Choroid plexus epithelial cell (primary cell): ENCODE data around the gene HEXA.
A peak's percentile ranks its signal among the peaks of the same experiment; 100 is the strongest.
"Not testable (repeated sequence)": the region's sequence is repeated elsewhere in the genome, so short reads cannot be mapped to it uniquely, and the experiment has no call there.

ENCODE experiments used
- DNase-seq: peaks from one replicate; pipeline ENCODE4 v3.0.0-alpha.2; 2010; ENCODE audit warnings: low read depth
- H3K4me3 ChIP-seq: 2 replicates; pipeline ENCODE4 v1.5.1; 2011; ENCODE audit warnings: low read depth, mild to moderate bottlenecking, control low read depth, low read length, moderate library complexity
- TF ChIP-seq, protein P1 (sequence below): conservative IDR thresholded peaks from 2 replicates; pipeline ENCODE4 v1.5.1; 2011; ENCODE audit warnings: low read depth, mild to moderate bottlenecking, control low read depth, inconsistent platforms, low read length, moderate library complexity

Gene HEXA

DNA sequence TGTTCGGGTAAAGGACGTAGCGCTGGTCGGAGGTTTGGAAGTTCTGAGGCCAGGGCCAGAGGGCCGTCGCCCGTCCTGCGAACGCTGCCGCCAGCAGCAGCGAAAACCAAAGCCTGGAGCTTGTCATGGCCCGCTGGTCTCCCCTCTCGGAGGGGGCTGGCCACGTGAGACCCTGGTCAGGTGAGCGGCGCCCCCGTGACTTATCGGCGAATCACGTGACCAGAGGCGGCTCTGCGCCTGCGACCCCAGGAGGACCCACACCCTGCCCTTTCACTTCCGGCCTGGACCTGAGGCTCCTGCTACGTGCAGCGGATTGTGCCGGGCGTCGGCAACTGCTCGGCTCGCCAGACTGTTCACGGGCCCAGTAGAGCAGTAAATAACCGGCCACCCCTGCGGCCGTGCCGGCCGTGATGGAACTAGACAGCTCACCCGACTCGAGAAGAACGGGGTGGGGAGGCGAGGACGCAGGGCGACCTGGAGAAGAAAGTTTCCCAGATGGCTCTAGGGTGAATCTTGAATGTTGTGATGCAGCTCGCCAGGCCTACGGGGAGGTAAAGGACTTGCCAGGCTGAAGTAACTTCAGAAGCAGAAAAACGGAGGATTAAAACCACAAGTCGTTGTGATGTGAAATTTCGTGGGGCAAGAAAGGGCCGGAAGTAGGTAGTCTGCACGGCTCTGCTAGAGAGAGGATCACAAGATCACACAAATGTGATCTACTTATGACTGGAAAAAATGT, at the start of gene HEXA:
Gene HEXA, minus strand, starts transcription at position 169 of the 736 bp plus-strand sequence. Its CDS starts 42 bp downstream, at position 127.
- peak; percentile 98 for DNase-seq
- TF ChIP-seq, protein P1, sequence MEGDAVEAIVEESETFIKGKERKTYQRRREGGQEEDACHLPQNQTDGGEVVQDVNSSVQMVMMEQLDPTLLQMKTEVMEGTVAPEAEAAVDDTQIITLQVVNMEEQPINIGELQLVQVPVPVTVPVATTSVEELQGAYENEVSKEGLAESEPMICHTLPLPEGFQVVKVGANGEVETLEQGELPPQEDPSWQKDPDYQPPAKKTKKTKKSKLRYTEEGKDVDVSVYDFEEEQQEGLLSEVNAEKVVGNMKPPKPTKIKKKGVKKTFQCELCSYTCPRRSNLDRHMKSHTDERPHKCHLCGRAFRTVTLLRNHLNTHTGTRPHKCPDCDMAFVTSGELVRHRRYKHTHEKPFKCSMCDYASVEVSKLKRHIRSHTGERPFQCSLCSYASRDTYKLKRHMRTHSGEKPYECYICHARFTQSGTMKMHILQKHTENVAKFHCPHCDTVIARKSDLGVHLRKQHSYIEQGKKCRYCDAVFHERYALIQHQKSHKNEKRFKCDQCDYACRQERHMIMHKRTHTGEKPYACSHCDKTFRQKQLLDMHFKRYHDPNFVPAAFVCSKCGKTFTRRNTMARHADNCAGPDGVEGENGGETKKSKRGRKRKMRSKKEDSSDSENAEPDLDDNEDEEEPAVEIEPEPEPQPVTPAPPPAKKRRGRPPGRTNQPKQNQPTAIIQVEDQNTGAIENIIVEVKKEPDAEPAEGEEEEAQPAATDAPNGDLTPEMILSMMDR: no peak
- peak within 1 kb of the TSS; percentile 89 for H3K4me3 ChIP-seq

DNA sequence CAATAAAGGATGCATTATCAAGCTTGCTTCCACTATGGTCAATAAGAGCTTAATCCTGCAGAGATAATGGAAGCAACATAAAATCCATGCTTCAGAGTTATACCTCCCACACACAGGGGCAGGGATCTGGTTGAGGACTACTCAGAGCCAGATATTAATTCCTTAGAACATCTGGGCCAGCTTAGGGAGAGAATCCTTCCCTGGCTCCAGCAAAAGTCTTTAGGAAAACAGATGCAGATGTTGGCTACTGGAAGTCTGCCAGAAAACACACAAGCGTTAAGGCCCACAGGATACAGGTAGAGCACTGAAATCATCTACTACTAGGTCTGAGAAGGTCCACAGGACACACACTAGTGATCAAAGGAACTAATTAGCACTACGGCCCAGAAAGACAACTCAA, 47.4 kb upstream of the HEXA start:
- DNase-seq: no peak
- TF ChIP-seq, protein P1: no peak
- H3K4me3 ChIP-seq: no peak overlapping the region

DNA sequence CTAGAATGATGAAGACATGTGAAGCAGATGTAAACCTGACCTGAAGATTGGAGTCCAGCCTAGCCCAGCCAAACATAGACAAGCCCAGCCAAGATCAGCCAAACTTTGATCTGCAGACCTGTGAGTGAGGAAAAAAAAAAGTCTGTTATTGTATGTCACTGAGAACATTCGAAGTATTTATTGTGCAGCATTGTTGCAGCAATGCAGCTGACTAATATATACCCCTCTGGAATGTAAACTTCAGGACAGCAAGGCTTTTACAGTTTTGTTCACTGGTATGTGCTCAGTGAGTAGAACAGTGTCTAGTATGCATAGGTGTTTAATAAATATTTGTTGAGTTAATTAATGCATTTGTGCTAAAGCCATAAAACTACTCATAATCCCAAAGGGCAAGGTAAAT, 45.7 kb upstream of the HEXA start:
- peak; percentile 25 for DNase-seq
- TF ChIP-seq, protein P1: no peak
- H3K4me3 ChIP-seq: no peak overlapping the region

DNA sequence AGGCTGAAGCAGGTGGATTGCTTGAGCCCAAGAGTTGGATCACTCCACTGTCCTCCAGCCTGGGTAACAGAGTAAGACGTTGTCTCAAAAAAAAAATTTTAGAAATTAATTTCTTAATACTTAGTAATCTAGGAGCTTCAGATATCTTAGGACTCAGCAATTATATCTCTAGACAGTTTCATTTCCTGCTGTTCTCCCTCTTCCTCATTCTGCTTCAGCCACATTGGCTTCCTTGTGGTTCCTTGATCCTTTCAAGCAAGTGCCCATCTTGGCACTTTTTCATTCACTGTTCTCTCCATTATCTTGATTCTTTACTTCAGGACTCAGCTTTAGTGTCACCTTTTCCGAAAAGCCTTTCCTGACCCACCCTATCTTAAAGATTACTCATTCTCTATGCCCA, 44.8 kb upstream of the HEXA start:
- DNase-seq: no peak
- no peak overlapping the region for H3K4me3 ChIP-seq
- TF ChIP-seq, protein P1: no peak

DNA sequence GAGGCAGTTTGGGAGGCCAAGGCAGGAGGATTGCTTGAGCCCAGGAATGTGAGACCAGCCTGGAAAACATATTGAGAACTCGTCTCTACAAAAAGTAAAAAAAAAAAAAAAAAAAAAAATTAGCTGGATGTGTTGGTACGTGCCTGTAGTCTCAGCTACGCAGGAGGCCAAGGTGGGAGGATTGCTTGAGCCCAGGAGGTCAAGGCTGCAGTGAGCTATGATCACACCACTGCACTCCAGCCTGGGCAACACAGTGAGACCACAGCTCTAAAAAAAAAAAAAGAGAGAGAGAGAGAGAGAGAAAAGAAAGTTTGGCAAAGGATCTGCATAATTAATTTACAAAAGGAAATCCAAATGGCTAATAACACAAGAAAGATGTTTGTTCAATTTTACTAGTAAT, 44.0 kb upstream of the HEXA start:
- H3K4me3 ChIP-seq: not testable (repeated sequence)

DNA sequence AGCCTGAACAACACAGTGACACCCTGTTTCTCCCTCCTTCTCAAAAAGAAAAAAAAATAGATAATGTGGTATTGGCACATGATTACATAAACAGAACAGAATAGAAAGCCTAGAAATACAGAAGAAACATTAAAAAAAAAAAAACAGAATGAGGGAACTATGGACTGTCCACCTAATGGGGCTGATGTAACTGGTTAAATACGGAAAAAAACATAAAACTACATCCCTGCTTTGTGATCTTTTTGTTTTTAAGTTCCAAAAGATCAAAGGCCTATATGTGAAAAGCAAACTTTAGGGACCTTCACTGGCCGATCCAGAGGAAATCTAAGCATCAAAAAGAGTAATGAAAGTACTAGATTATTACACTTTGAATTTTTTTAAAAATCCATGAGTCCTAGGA, 39.5 kb upstream of the HEXA start:
- H3K4me3 ChIP-seq: no peak overlapping the region
- DNase-seq: no peak
- TF ChIP-seq, protein P1: no peak

More for the DNA sequence above, 44.0 kb upstream of the HEXA start:
- not testable (repeated sequence) for DNase-seq

DNA sequence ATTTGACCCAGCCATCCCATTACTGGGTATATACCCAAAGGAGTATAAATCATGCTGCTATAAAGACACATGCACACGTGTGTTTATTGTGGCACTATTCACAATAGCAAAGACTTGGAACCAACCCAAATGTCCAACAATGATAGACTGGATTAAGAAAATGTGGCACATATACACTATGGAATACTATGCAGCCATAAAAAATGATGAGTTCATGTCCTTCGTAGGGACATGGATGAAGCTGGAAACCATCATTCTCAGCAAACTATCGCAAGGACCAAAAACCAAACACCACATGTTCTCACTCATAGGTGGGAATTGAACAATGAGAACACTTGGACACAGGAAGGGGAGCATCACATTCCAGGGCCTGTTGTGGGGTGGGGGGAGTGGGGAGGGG, 37.5 kb upstream of the HEXA start:
- H3K4me3 ChIP-seq, DNase-seq: not testable (repeated sequence)

DNA sequence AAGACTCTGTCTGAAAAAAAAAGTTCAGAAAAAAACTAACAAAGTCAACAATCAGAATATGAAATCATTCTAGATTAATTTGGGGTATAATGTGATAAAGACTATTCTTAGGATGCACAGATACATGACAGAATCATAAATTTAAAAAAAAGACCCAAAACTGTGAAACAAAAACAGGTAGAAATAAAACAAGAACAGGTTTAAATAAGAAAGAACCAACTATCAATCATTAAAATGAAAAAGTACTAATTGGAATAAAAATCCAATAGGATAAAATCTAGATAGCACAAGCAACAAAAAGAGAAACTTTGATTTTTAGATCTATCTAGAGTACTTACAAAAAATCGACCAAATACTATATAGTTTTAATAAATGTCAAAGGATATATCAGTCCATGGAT, 35.7 kb upstream of the HEXA start:
- DNase-seq: no peak
- H3K4me3 ChIP-seq: no peak overlapping the region
- TF ChIP-seq, protein P1: no peak
